ENCODE data around the gene FASLG.

Gene FASLG

DNA sequence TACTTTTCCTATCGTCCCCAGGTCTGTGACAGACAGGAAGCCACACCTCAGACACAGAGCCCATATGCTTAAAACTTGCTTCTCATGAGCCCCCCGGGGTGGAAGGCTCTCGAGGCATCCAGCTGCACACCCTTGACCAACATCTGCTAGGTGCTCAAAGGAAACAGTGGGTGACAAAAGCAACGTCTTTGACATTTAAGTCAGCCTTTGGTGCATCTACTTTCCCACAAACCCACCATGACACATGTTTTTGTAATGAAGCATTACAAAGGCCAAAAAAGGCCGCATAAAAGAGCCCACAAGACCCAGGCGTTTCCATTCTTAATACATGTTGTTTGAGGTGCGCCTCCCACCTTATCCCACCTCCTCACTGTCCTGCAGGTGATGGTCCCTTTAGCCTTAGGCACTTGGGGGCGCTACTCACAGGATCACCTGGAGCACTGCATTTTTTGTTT, 11.8 kb upstream of the FASLG start:
- peak in 1 of 2 donors; percentile 23 for DNase-seq (ENCODE audit: low read depth in 2 of 2)

DNA sequence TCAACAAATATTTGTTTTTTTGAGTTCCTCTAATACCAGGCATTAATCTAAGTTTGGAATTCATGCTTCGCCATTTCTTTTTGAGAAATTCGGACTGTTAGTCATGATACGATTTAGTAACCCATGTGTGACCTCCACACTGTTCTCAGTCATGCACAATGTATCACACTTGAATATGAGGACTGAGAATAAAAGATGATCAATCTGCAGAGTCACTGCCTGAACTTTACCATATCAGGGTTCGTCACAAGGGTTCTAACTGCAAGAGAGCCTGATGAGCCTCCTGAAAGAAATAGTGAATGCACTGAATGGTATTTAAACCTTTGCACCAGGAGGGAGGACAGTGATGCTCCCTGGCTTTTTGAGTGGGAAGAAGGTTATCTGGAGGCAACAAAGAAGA, 10.9 kb upstream of the FASLG start:
- DNase-seq (ENCODE audit: low read depth in 2 of 2): no peak

DNA sequence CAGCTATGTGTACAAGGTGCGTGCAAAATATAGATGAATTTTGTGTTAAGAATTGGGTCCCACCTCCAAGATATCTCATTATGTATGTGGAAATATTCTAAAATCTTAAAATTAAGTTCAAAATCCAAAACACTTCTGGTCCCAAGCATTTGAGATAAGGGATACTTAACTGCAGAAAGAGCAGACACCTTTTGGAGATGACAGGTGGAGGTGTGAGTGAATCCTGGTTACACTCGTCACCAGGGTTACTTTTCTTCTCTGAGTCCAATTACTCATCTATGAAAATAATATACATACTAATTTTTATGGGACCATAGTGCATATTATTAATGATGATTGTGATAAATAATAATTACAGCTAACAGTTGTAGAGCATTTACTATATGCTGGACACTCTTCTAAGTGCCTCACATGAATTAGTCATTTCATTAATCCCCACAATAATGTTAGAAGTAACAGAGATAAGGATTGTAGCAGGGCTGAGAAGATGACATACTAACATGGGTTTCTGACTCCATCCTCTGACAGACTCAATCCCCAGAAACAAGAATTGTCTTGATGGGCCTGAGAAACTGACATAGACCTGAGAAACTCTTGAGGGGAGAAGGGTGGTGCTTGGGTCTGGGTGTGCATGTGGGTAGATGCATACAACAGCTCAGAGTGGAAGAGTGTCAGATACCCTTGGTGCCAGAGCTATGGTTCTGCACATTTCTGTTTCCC, 8.3 kb upstream of the FASLG start:
- DNase-seq (ENCODE audit: low read depth in 2 of 2): no peak

DNA sequence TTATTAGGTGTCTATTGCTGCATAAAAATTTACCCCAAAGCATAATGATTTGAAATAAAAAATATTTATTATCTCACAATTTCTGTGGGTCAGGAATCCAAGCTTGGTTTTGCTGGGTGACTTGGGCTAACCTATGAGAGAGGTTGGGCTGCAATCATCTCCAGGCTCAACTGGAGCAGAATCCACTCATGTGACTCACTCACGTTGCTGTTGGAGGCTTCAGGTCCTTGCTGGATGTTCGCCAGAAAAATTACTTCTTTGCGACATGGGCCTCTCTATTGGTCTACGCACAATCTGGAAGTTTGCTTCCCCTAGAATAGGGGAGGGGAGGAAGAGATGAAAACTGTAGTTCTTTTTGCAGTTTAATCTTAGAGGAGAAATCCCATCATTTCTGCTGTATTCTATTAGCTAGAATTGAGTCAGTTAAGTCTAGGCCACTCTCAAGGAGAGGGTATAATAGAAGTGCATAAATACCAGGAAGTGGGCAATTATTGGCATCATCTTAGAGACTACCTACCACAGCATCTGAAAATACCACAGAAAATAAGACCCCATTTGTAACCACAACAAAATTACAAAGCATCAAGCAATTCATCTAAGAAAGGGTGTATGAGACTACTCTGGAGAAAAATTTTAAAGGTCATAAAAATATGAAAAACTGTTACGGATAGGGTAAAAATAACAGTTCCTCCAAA, 5.7 kb upstream of the FASLG start:
- DNase-seq (ENCODE audit: low read depth in 2 of 2): no peak

DNA sequence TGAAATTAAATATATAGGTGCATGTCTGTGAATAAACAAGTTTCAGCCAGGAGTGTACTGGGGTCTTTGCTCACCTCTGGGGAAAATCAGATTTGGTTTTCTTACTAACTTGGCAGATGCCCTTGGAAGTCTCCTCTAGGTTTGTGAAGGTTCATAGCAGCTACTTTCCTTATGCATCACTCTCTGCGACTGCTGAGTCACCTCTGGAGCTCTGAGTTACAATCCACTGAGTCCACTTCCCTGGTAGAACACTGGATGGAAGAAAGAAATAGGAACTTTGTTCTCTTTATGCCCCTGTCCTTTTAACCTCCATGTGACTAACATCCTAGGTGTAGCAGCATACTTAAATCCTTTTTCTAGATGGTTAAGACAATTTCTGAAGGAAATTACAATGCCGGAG, 4.4 kb upstream of the FASLG start:
- DNase-seq (ENCODE audit: low read depth in 2 of 2): no peak

DNA sequence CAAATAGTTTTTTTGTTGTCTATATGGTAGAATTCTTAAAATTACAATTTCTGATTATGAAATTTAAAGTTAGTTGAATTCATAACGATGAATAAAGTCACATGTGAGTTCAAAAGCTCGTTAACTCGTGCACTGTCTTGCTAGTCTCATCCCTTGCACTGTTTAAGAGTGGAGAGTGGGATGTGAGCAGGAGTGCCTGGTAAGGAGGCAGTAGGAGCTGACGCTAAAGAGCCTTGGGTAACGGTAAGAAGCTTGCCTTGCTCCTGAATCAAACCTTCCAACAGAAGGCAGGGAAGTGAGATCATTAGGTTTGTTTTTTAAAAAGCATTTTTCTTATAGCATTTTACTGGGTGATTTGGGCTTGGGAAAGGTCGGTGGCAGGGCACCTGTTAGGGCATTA, 2.3 kb upstream of the FASLG start:
- no peak for DNase-seq (ENCODE audit: low read depth in 2 of 2)

DNA sequence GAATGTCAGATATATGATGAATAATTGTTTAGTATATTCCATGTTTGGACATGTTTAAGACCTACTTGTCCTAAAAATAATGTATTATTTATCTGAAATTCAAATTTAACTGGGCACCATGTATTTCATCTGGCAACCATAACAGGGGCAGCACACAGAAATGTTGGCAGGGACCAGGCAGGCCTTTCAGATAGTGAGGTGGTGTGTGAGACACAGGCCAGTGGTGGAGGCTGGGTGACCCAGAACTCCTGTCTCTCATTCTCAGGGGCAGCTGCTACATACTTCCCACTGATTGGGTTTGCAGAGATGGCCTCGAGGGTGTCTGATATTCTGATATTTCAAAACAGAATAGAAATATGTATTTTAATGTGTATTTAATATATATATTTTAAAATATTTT, 1.3 kb upstream of the FASLG start:
- DNase-seq (ENCODE audit: low read depth in 2 of 2): no peak

DNA sequence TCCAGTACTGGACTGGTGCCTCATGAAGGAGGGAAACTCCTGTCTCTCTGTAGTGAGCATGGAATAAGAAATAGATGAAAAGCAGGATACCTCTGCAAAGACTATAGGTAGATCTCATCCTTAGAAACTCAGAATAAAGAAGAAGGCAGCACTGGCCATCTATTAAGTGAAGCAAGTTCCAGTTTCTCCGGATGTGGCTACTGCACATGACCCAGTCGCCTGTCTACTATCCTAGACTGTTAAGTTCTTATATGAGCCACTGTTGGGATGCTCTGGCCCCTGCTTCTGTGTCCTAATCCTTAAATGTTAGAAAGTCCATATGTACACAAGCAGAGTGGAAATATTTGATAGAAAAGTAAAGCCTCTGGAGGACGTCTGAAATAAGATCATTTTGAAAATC, 2.2 kb downstream of the FASLG start:
- no peak for DNase-seq (ENCODE audit: low read depth in 2 of 2)

DNA sequence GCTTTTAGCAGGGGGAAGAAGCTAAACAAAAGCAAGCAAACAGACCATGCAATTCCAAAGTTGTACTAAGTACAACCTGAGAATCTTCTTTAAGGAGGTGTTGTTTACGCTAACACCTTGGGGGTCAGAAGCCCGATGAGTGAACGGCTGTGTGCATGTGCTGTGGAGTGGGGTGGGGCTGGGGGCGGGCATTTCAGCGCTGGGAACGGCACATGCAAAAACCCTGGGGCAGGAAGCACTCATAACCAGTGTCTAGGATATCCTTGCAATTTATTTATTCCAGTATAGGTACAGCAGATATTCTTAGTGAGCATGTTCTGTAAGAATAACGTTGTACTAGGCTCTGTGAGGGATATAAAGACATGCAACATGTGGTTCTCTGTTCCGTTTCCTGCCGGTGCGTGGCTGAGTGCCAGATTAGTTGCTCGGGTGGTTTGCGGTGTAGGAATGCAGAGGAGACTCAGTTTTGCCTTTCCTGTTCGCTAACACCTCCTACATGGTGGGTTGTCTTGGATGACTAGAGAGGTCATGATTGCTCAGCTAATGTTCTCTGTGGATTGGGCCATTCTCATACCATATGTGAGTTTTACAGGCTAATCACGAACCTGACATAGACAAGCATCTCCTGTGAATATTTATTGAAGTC, 3.7 kb downstream of the FASLG start:
- DNase-seq (ENCODE audit: low read depth in 2 of 2): peak; percentile 88 to 89

DNA sequence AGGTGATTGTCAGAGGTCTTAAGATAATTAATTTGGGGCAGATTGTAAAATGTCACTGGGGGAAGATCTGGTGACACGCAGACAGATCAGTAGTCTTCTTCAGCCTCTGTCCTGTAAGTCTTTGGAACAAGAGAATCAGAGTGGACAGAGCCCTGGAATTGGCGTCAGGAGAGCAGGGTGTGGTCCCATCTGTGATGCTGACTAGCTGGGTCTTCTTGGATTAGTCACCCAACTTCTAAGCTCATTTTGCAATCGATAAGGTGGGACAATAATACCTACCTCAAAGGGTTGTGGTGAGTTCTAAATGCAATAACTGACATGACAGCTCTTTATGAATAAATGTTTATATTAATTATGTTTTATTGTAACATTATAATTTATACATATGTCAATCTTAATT, 4.8 kb downstream of the FASLG start:
- no peak for DNase-seq (ENCODE audit: low read depth in 2 of 2)

DNA sequence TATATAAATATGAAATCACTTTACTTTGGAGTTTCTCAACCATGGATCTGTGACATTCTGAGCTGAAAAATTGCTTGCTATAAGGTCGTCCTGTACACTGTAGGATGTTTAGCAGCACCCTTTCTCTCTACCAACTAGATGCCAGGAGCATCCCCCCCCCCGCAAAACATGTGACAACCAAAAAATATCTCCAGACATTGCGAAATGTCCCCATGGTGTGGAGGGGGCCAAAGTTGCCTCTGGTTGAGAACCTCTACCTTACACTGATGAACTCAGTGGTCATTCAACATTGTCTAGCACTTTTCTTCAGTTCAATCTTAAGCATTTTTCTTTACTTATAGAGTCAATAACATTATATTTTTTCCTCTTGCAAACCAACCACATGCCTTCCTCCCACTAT, 9.2 kb downstream of the FASLG start:
- DNase-seq (ENCODE audit: low read depth in 2 of 2): no peak

DNA sequence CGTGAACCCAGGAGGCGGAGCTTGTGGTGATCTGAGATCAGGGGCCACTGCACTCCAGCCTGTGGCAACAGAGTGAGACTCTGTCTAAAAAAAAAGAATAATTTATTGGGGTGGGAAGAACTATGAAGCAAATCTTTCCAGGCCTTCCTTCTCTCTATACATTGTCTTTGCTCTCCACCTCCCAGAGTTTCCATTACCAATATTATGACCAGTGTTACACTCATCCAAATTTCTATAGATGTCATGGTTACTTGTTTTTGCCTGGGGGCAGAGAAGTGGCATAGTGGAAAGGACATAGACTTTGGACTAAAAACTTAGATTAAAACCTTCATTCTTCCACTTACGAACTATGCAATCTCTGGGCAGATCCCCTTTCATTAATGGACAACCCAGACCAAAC, 10.1 kb downstream of the FASLG start:
- DNase-seq (ENCODE audit: low read depth in 2 of 2): no peak

DNA sequence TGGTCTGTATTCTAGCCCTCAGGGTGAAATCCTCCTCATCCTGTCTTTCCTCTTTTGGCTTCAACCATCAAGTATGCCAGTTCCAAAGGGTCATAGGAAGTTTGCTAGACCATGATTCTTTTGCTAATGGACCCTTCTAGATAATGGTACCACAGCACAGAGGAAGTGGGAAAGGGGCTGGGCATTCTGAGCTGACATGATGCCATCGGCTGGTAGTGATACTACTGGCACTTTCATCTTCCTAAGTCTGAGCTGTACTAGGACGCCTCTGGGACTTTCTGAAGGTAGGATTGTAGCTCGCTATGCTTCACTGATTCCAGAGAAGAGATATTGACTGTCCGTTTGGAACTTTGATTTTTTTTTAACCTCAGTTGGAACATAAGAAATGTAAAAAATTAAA, 11.4 kb downstream of the FASLG start:
- peak in 1 of 2 donors; percentile 39 for DNase-seq (ENCODE audit: low read depth in 2 of 2)

DNA sequence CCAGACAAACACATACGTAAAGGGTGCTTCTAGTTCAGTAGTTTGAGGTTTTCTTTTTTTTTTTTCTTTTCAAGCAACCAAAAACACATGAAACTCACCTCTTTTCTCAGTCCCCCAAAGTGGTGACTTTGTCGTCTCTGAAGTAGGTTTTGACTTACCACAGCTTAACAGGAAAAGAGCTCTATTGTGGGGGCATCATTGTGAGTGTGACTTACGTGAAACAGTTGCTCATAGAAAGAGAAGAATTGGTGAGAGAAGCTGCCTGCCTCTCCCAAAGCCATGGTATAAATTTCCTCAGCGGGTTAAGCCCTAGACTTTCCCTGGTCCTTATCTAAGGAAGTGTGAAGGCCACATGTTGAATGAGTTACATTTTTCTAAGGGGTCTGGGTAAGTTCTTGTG, 11.9 kb downstream of the FASLG start:
- peak in 1 of 2 donors; percentile 25 for DNase-seq (ENCODE audit: low read depth in 2 of 2)

DNA sequence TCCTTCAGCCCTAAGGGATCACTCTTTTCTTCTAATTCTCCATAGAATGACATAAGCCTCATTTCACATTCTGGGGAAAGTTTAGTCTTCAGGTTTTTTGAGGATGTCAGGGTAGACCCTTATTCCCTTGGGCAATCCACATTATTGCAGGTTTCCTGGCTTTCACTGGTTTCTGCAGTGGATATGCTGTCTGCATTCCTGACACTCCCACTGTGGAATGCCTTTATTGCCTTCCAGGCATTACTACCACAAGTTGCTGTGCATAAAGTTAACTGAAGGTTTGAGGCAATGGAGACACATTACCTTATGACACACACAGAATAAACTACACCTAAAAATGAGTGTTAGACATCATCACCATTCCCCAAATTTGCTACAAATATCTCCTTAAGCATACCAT, 12.7 kb downstream of the FASLG start:
- no peak for DNase-seq (ENCODE audit: low read depth in 2 of 2)

DNA sequence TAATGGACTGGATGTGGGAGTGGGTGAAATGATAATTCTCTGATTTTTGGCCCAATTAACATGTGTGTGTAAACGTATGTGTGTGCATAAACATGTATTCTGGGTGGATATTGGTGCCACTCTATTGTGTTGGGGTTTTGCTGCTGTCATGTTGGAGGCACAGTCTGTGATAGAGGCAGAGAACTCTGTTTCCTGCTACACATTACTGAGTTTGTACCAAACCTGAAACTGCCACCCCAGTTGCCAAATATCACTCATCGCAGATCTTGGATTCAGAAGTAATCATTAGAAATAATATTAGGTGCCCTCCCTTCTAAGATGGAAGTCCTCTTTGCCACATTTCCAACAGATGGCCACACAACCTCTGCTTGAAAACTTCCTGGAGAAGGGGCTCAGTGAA, 13.8 kb downstream of the FASLG start:
- DNase-seq (ENCODE audit: low read depth in 2 of 2): no peak

DNA sequence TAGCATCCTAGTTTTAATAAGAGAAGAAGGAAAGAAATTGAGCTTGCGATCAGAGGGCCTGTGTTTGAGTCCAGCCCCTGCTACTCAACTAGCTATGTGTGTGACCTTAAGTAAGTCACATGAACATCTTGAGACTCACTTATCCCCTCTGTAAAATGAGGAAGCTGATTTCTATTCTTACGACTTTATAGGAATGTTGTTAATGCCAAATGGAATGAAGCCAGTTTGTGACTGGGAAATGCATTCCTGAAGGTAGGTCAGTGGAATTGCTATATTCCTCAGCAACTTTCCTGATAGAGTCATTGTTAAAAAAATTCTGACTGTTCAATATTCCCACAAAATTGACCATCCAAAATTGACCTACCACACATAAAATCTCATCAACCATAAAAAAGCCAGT, 14.9 kb downstream of the FASLG start:
- DNase-seq (ENCODE audit: low read depth in 2 of 2): no peak

DNA sequence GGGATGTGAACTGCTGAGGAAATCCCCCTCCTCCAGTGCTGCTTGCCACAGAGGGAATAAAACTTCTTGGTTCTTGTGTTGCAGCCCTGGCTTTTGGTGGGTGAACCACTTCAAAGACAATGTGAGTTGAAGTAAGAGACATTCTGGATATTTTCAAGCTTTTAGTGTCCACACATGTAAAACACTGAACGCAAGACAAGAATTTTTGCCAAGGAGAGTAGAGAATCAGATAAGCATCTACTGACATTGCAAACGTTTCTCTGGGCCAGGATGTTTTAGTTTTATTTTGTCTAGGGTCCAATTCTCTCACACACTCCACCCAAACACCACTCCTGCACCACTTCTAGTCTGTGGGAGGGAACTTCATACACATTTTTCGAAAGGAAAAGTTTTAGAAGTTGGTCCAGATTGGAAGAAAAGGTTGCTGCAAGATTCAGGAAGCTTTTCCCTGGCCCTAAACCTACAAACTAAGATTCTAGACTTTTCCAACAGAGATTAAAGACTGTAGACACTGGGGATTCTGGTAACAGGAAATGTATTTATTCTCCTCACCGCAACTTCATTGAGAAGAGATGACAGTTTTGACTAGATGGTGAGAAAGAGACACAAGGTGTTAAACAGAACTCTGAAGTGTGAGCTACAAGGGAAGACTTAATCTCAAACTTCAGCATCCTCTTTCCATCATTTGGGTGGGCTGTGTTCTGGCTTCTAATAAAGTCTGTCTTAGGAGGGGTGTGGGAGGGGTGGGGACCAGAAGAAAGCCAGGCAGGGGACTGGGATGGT, 16.1 kb downstream of the FASLG start:
- no peak for DNase-seq (ENCODE audit: low read depth in 2 of 2)

DNA sequence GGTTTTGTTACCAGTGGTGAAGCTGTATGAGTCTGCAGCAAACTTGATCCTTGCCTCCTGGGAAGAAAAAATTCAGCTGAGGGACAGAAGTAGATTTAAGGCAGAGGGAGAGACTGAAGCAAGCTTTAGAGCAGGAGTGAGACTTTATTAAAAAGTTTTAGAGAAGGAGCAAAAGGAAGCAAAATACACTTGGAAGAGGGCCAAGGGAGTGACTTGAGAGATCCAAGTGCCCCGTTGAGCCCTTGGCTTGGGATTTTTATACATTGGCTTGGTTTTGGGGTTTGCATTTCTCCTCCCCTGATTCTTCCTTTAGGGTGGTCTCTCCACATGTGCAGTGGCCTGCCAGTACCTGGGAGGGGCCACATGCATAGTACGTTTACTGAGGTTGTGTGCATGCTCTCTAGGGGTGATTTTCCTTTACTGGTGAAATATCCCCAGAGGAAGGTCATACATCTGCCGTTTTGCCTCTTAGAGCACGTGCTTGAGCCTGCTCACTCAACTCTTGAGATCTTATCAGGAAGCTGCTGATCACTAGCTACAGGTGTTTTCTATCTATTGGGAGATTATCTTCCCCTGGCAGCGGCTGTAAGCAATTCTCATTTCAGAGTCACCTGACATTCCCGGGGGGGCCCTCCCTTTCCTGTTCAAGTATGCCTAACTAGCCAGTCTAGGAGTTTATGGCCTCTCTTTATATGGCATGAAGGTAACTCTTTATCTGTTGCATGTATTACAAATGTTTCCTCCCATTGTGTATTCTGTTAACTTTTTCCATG, 20.3 kb downstream of the FASLG start:
- no peak for DNase-seq (ENCODE audit: low read depth in 2 of 2)

DNA sequence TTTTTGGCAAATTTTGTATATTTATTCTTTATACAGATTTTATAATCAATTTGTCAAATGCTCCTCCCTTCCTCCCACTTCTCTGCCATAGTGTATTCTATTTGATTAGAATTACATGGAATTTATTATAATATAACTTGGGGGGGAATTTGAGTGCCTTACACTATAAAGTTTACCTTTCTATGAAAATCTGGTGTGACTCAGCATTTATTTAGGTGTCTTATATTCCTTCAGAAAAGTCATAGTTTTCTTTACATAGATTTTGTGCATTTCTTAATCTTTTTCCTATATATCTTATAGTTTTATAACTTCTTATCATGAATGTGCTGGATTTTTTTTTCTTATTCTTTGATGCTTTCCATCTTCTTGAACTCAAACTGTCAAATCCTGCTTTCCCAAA, 21.3 kb downstream of the FASLG start:
- no peak for DNase-seq (ENCODE audit: low read depth in 2 of 2)

DNA sequence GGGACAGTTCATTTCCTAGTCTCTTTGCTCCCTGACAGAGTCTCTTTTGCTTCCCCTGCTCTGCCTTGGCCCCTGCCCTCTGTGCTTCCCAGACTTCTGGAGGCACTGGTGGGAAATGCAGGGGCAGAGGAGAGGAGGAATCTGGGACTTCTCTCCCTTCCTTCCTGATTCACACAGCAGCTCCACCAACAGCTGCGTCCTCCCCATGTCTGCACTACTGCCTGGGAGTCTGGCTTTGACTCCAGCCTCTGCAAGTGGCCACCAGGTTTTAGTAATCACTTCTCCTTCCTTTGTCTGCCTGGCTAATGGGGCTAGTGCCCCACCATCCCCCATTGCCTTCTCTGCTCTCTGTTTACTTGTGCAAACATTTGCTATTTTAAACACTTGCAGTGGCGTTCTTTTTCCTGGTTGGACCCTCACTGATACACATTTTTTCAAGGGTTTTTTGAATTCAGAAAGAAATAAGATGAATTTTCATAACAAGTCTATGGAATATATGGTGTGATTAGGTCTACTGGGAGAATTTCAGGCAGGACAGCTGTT, 21.9 kb downstream of the FASLG start:
- DNase-seq (ENCODE audit: low read depth in 2 of 2): no peak
